VCaP (cell line): ENCODE results near the gene MACROD2.

ENCODE experiments used
- H3K27ac ChIP-seq: fragments of 450-650 bp; 2 replicates; pipeline ENCODE4 v1.5.1; 2017
- TF ChIP-seq, protein P1 (sequence below): fragments of 450-650 bp; conservative IDR thresholded peaks from 2 replicates; pipeline ENCODE4 v1.5.1; 2017; ENCODE audit warnings: mild to moderate bottlenecking, moderate library complexity

MACROD2 gene

DNA sequence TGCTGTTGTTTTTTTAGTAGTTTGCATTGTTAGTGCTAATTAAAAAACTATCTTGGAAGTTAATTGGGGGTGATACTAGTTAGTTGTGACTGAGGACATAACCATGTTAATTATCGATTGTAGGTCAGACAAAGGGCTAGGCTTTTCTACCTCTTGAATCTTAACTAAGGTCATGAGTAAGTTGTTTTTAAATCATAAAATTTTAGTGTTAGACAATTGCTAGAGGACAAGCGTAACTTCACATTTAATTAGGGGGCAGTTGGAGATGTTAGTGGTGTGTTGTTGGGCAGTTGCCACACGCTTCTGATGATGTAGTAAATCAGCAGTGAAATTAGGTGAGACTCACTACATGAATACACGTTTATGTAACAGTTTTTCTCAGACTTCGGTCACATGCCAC, 961.2 kb downstream of the MACROD2 start:
- no peak overlapping the region for H3K27ac ChIP-seq
- TF ChIP-seq, protein P1, sequence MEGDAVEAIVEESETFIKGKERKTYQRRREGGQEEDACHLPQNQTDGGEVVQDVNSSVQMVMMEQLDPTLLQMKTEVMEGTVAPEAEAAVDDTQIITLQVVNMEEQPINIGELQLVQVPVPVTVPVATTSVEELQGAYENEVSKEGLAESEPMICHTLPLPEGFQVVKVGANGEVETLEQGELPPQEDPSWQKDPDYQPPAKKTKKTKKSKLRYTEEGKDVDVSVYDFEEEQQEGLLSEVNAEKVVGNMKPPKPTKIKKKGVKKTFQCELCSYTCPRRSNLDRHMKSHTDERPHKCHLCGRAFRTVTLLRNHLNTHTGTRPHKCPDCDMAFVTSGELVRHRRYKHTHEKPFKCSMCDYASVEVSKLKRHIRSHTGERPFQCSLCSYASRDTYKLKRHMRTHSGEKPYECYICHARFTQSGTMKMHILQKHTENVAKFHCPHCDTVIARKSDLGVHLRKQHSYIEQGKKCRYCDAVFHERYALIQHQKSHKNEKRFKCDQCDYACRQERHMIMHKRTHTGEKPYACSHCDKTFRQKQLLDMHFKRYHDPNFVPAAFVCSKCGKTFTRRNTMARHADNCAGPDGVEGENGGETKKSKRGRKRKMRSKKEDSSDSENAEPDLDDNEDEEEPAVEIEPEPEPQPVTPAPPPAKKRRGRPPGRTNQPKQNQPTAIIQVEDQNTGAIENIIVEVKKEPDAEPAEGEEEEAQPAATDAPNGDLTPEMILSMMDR, result no peak

DNA sequence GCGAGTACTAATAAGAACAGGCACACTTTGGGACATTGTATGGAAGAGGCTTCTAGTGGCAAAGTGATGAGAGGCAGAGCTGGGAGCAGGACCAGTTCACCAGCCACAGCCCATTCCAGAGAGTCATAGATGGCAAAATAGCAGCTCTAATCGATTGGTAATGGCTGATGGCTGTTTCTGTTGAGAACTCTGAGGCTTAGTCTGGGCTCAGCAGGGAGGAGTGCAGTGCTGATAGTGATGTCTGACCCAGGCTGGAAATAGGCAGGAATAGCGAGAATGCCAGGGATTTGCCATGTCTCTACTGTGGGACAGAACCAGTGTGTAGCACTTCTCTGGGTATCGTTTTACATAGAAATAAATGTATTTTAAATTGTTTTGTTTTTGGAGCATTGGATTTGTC, 962.1 kb downstream of the MACROD2 start:
- TF ChIP-seq, protein P1, result no peak
- H3K27ac ChIP-seq, result no peak overlapping the region

DNA sequence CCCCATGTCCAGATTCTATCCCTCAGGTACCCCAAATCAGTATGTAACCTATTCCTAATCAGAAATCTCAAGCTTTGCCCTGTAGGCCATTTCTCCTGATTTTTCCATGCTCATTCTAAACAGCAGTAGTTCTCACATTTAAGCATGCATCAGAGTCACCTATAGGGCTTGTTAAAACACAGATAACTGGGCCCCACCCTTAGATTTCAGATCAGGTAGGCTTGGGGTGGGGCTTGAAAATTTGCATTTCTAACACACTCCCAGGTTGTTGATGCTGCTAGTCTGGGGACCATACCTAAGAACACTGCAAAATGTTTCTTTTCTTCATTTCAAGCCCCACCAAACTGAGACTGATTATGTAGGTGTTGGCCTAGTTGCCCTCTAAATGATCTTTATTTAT, 963.3 kb downstream of the MACROD2 start:
- TF ChIP-seq, protein P1, result no peak
- H3K27ac ChIP-seq, result no peak overlapping the region

DNA sequence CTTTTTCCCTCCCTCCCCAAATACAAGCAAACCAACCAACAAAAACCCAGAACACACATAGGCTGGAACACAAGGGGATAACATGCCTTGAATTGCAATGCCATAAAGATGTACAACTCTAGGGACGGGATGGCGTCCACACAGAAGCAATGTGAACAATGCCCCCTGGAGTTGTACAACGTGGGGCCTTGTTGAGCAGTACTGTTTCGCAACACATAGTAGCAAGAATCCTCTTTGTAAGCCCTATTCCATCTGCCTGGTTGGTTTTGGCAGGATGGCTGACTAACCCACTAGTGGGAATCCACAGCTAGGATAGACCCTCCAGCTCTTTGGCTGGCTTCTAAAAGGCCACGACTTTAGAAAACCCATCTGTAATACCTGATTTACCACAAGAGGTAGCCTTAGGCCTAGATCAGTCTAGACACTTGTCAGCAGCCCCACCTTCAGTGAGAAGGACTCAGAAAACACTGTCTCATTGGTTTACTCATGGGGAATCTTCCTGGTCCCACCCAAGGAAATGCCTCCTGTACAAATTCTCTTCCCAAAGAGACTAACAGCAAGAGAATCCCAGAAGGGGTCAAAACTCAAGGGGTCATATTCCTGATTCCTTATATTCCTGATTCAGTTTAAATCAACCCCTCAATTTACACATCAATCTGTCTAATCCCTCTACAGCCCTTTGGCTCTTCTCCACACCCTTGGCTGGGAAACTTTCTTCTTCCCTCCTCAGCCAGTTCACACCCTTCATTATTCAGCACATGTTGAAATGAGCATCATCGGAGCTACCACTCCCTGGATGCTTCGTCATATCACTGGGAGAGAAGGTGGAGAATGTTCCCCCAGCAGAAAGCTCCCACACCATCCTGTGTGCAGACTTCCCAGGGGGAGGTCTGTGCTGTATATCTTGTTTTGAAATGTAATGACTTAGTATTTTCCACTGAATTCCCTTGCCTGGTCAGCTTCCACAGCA, 964.5 kb downstream of the MACROD2 start:
- TF ChIP-seq, protein P1, result no peak

DNA sequence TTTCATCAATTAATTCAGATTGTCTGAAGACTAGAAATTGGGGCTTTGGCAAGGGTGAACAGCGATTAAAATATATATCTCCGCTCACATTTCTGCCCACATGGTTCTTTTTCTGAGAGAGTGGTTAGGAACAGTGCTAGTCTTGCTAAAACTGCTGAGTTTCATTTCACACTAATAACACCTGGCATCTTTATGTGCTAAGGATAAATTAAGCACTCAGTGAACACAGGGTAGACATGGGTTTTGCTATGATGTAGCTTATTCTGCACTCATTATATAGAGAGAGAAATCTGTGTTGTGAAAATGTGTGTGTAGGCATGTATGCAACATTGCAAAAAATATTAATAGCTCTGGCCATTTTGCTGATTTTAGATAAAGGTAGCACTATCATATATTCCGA, 965.5 kb downstream of the MACROD2 start:
- TF ChIP-seq, protein P1, result no peak
- H3K27ac ChIP-seq, result no peak overlapping the region

More for the DNA sequence above, 964.5 kb downstream of the MACROD2 start:
- no peak overlapping the region for H3K27ac ChIP-seq

DNA sequence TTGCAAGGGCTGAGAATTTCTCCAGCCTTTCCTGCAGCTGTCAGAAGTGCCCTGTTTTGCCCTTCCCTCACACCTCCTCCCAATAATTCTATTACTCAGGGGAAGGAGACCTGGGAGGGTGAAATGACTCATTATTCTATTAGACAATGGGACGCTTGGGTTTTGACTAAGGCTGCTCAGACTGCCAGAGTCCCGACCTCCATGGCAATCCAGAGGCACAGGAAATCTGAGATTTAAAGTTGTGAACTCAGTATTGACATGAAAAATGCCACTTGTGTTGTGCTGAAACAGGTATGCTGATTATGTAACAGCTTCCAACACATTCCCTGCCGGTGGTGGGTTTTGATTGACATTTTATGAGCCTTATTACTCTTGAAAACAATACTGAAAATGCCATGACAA, 967.9 kb downstream of the MACROD2 start:
- H3K27ac ChIP-seq, result no peak overlapping the region
- TF ChIP-seq, protein P1, result no peak

DNA sequence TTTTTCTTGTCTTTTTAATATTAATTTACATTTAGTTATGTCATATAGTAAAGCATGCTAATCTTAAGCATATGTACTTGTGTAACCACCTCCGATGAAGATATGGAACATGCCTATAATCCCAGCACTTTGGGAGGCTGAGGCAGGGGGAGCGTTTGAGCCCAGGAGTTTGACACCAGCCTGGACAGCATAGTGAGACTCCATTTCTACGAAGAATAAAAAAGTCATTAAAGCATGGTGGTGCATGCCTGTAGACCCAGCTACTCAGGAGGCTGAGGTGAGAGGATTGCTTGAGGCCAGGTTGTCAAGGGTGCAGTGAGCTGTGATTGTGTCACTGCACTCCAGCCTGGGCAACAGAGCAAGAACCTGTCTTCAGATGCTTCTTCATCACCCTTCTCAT, 970.9 kb downstream of the MACROD2 start:
- TF ChIP-seq, protein P1, result no peak
- H3K27ac ChIP-seq, result no peak overlapping the region
